T-helper 2 cell treated with Interferon-gamma antibody and Interleukin-4, amounts not matched to agents 5 μg/mL and 100 μg/mL, for 36 hours (primary cell): ENCODE measurements around the gene PTPA.
A peak's percentile ranks its signal among the peaks of the same experiment; 100 is the strongest.
"Not testable (repeated sequence)": the region's sequence is repeated elsewhere in the genome, so short reads cannot be mapped to it uniquely, and the experiment has no call there.

Experiments used
- DNase-seq: peaks from one replicate; pipeline ENCODE4 v3.0.0; 2021; ENCODE audit warnings: low spot score
- H3K27ac Mint-ChIP-seq: one replicate; pipeline ENCODE4 v1.8.0; 2021; ENCODE audit warnings: mild to moderate bottlenecking, mixed read lengths
- H3K27me3 Mint-ChIP-seq: one replicate; pipeline ENCODE4 v1.8.0; 2021; ENCODE audit warnings: low read depth, mixed read lengths
- H3K36me3 Mint-ChIP-seq: one replicate; pipeline ENCODE4 v1.8.0; 2021; ENCODE audit warnings: low read depth, mixed read lengths
- H3K4me1 Mint-ChIP-seq: one replicate; pipeline ENCODE4 v1.8.0; 2021; ENCODE audit warnings: low read depth, mixed read lengths
- H3K4me3 Mint-ChIP-seq: one replicate; pipeline ENCODE4 v1.8.0; 2022; ENCODE audit warnings: mild to moderate bottlenecking, moderate library complexity, mixed read lengths
- H3K9me3 Mint-ChIP-seq: one replicate; pipeline ENCODE4 v1.8.0; 2021; ENCODE audit warnings: mixed read lengths

Gene PTPA

GRCh38 chr9:129160712-129161533, 49.7 kb downstream of the PTPA start:
- Mint-ChIP-seq H3K9me3 (no peaks in the 10 kb centered on the region), H3K4me1 (no peaks in the 10 kb centered on the region), H3K27me3 (no peaks in the 10 kb centered on the region), H3K4me3 (no peak overlapping the region), H3K36me3 (no peaks in the 10 kb centered on the region), H3K27ac (no peak overlapping the region)
- no peak for DNase-seq

DNA sequence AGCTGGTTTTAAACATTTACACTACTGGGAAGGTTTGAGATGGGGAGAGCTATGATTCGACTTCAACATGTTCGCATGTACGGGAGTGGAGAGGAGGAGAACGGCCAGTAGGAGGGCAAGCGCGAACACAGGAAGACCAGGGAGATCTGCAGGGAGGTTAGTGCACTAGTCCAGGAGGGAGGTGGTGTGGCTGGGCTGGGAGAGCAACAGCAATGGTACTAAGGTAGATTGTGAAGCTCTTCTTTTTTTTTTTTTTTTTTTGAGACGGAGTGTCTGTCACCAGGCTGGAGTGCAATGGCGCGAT, 50.3 kb downstream of the PTPA start:
- H3K27ac Mint-ChIP-seq, result no peak overlapping the region
- DNase-seq, result no peak
- H3K9me3 Mint-ChIP-seq, result no peaks in the 10 kb centered on the region
- H3K27me3 Mint-ChIP-seq, result no peaks in the 10 kb centered on the region
- no peaks in the 10 kb centered on the region for H3K36me3 Mint-ChIP-seq
- no peak overlapping the region for H3K4me3 Mint-ChIP-seq
- no peaks in the 10 kb centered on the region for H3K4me1 Mint-ChIP-seq

- Mint-ChIP-seq H3K9me3 (no peaks in the 10 kb centered on the region), H3K36me3 (no peaks in the 10 kb centered on the region), H3K27ac (no peak overlapping the region), H3K4me3 (no peak overlapping the region), H3K4me1 (peaks cover 8% of the 10 kb centered on the region), H3K27me3 (no peaks in the 10 kb centered on the region)
- no peak for DNase-seq
Measured at GRCh38 chr9:129162497-129163197, 51.4 kb downstream of the PTPA start.

GRCh38 chr9:129163198-129163670, 52.0 kb downstream of the PTPA start:
- H3K27ac Mint-ChIP-seq, DNase-seq: not testable (repeated sequence)

GRCh38 chr9:129163753-129164152, 52.5 kb downstream of the PTPA start:
- Mint-ChIP-seq H3K4me3 (no peak overlapping the region), H3K27ac (no peak overlapping the region), H3K4me1 (peaks cover 12% of the 10 kb centered on the region), H3K9me3 (no peaks in the 10 kb centered on the region), H3K27me3 (no peaks in the 10 kb centered on the region), H3K36me3 (no peaks in the 10 kb centered on the region)
- no peak for DNase-seq

More at GRCh38 chr9:129163198-129163670, 52.0 kb downstream of the PTPA start:
- not testable (repeated sequence) for H3K36me3 Mint-ChIP-seq, H3K27me3 Mint-ChIP-seq, H3K4me3 Mint-ChIP-seq, H3K9me3 Mint-ChIP-seq
- peaks cover 12% of the 10 kb centered on the region for H3K4me1 Mint-ChIP-seq

DNA sequence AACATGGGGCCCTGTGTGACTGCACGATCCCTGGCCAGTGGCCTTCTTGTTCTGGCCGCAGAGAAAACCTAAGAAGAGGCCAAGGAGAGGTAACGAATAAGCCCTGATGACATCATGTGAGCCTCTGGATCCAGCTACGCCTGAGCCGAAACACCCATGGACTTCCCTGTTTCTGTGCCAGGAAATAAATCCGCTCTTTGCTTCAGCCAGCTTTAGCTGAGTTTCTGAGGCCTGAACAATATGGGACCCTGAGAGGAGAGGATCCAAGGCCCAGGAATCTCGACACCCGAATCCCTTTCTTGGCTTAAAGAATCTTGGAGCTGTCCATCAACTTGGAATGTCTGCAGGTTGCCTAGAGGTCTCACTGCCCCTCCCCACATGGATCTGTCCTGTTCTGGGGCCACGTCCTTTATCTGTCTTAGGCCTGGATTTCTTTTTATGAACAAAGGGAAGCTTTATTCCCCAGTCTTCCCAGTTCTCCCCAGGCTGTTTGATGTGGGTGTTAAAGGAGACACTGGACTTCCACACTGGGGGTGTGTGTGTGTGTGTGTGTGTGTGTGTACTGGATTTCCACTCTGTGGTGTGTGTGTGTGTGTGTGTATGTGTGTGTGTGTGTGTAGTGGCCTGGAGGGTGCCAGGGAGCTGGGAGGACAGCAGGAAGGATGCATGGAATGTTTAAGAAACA, 53.2 kb downstream of the PTPA start:
- Mint-ChIP-seq H3K4me3 (no peak overlapping the region), H3K4me1 (peaks cover 12% of the 10 kb centered on the region), H3K36me3 (no peaks in the 10 kb centered on the region), H3K9me3 (no peaks in the 10 kb centered on the region), H3K27ac (no peak overlapping the region), H3K27me3 (no peaks in the 10 kb centered on the region)
- DNase-seq, result no peak

GRCh38 chr9:129165198-129165597, 54.0 kb downstream of the PTPA start:
- no peaks in the 10 kb centered on the region for H3K9me3 Mint-ChIP-seq
- DNase-seq, result no peak
- H3K4me3 Mint-ChIP-seq, result no peak overlapping the region
- H3K36me3 Mint-ChIP-seq, result no peaks in the 10 kb centered on the region
- no peak overlapping the region for H3K27ac Mint-ChIP-seq
- peaks cover 15% of the 10 kb centered on the region for H3K4me1 Mint-ChIP-seq
- no peaks in the 10 kb centered on the region for H3K27me3 Mint-ChIP-seq

DNA sequence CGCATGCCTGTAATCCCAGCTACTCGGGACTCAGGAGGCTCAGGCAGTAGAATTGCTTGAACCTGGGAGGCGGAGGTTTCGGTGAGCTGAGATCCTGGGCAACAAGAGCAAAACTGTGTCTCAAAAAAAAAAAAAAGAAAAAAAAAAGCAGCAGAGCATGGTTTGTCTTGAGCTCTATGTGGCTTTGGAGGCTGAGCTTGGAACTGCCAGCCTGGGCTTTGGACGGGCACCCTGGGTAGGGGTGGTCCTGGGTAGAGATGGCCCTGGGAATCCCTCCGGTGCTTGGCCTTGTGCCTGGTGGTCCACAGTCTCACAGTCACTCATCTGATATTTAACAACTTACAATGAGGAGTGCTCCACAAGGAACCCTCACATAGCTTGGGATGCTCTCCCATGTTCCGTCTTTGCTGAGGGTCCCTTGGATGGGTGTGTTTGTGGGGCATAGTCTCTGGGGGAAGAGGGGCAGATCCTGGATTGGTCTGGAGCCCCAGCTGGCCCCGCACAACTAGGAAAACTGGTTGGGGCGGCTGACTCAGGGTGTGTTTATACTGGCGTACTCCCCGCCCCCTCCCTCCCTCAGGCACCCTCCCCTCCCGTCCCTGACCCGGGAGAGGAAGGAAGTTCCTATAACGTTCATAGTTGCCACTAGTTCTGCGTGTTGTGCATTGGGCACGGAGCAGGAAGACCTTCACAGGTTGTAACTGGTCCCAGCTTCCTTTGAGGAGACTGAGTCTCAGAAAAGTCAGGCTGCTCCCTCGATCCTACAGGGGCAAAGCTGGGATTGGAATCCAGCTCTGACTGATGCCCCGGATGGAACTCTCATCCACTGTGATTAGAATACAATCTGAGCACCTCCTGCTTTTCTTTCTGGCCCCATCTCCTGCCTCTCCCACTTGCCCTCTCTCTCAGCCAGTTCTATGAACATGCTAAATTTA, 55.7 kb downstream of the PTPA start:
- H3K36me3 Mint-ChIP-seq, result no peaks in the 10 kb centered on the region
- H3K9me3 Mint-ChIP-seq, result no peaks in the 10 kb centered on the region
- DNase-seq, result peak; percentile 17
- no peaks in the 10 kb centered on the region for H3K27me3 Mint-ChIP-seq
- peak overlapping the region; percentile 60 for H3K27ac Mint-ChIP-seq
- H3K4me3 Mint-ChIP-seq, result peak overlapping the region; percentile 65
- H3K4me1 Mint-ChIP-seq, result peaks cover 20% of the 10 kb centered on the region

DNA sequence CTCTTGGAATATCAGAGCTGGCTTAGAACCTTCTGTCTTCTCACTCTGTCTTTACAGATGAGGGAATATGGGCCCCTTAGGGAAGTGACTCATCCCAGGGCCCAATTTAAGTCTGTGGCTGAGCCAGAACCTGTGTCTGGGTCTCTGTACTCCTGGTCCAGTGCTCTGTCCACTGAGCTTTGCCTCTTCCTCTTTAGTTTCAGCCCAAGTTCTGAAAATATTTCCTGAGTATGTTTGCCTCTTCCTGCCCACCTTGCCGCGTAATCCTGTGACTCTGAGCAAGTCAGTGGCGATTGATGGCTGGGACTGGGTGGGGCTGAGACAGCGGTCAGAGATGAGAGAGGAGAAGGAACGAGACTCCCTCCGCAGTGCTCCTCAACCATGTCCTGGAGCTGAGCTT, 59.0 kb downstream of the PTPA start:
- Mint-ChIP-seq H3K27me3 (peaks cover 11% of the 10 kb centered on the region), H3K9me3 (no peaks in the 10 kb centered on the region), H3K27ac (no peak overlapping the region), H3K36me3 (no peaks in the 10 kb centered on the region), H3K4me3 (no peak overlapping the region), H3K4me1 (peaks cover 21% of the 10 kb centered on the region)
- DNase-seq, result no peak

- no peak overlapping the region for H3K4me3 Mint-ChIP-seq
- peaks cover 21% of the 10 kb centered on the region for H3K4me1 Mint-ChIP-seq
- H3K9me3 Mint-ChIP-seq, result no peaks in the 10 kb centered on the region
- no peak overlapping the region for H3K27ac Mint-ChIP-seq
- no peaks in the 10 kb centered on the region for H3K36me3 Mint-ChIP-seq
- peaks cover 11% of the 10 kb centered on the region for H3K27me3 Mint-ChIP-seq
- DNase-seq, result no peak
Measured at GRCh38 chr9:129171993-129172751, 61.0 kb downstream of the PTPA start.

GRCh38 chr9:129172816-129173215, 61.6 kb downstream of the PTPA start:
- H3K27ac Mint-ChIP-seq, result no peak overlapping the region
- H3K36me3 Mint-ChIP-seq, result no peaks in the 10 kb centered on the region
- H3K4me1 Mint-ChIP-seq, result peaks cover 17% of the 10 kb centered on the region
- no peak overlapping the region for H3K4me3 Mint-ChIP-seq
- no peak for DNase-seq
- H3K27me3 Mint-ChIP-seq, result peaks cover 11% of the 10 kb centered on the region
- no peaks in the 10 kb centered on the region for H3K9me3 Mint-ChIP-seq

DNA sequence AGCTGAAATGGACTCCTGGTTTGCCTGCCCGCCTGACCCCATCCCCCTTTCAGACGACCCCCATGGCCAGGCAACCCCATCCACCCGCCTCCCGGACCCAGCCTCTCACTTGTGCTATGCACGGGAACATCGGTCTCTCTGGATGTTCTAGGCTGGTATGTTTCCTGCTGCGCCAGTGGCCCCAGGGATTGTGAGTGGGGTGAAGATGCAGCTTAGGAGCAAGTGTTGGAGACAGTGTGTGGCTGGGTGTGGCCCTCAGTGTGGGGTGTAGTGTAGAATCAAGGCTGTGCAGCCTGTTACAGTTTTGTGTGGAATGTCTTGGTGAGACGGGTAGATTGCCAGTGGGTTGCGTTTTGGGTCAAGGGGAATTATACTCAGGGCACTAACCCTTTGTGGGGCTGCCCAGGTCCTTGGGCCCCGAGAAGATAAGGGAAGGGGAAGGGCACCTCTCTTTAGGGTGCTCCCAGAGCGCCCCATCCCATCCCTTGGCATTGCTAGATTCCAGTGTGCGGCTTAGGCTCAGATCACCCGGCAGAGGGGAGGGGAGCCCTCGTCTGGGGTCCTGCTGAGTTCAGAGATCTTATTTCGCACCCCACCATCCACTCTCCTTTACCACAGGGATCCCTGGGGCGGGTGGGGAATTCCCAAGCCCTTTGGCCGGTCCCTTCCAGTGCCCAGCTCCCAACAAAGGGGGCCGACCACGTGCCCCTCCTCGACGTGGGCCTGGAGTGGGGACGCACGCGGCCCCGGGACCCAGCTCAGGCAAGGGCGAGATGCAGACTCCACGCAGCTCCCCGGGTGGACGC, 62.3 kb downstream of the PTPA start:
- DNase-seq, result no peak
- Mint-ChIP-seq H3K4me3 (peak overlapping the region; percentile 60), H3K9me3 (no peaks in the 10 kb centered on the region), H3K4me1 (peaks cover 14% of the 10 kb centered on the region), H3K27me3 (peaks cover 11% of the 10 kb centered on the region), H3K27ac (no peak overlapping the region), H3K36me3 (no peaks in the 10 kb centered on the region)
